A549 (cell line): Measurements from ENCODE around the gene IL4R. TPM values are rescaled to one million over a fixed set of nuclear protein-coding genes. Genes with fewer than 3 reads are reported as not detected.
"Not testable (repeated sequence)": the region's sequence is repeated elsewhere in the genome, so short reads cannot be mapped to it uniquely, and the experiment has no call there.

Source experiments
- ATAC-seq, 2 experiments: fragments of 200-7000 bp in 1 of 2; fragments of >200 bp in 1 of 2; cut with Nextera tagmentation in 1 of 2; cut with Tn5 transposase in 1 of 2; 3 replicates each; pipeline versions ENCODE4 v1.8.0 to v1.9.1; 2018 to 2020; ENCODE audit warnings: mild to moderate bottlenecking in 1 of 2, moderate library complexity in 1 of 2
- CTCF ChIA-PET: fragments of 300-600 bp; sonication (Branson Sonifier 250); formaldehyde crosslinking; extraction: SDS; loops from one replicate; lab custom pipeline; 2021; ENCODE audit warnings: antibody characterized with exemption, inconsistent platforms; lab: Yijun Ruan, JAX
- POLR2A ChIA-PET: fragments of 350-600 bp; formaldehyde crosslinking; extraction: SDS; loops from one replicate; lab custom pipeline; 2021; ENCODE audit warnings: antibody characterized with exemption, inconsistent platforms; lab: Yijun Ruan, JAX
- DNase-seq, 2 experiments: peaks; one replicate each; pipeline versions ENCODE4 v3.0.0 to v3.0.0-alpha.2; 2011 to 2016; ENCODE audit warnings: low read depth in 1 of 2, low spot score in 1 of 2
- FAIRE-seq: peaks from 2 replicates; lab custom pipeline; 2011; peaks lifted over from hg19 to GRCh38; lab: Jason Lieb, UNC
- H3K27ac ChIP-seq, 2 experiments: fragments of >200 bp; sonication (Bioruptor Twin); formaldehyde crosslinking; 3 replicates each; pipeline ENCODE4 v1.5.1; 2016 to 2017
- H3K4me1 ChIP-seq: fragments of >200 bp; sonication (Bioruptor Twin); formaldehyde crosslinking; 3 replicates; pipeline ENCODE4 v1.6.1; 2016
- H3K4me2 ChIP-seq: fragments of >200 bp; sonication (Bioruptor Twin); formaldehyde crosslinking; 3 replicates; pipeline ENCODE4 v1.6.1; 2016
- H3K4me3 ChIP-seq: fragments of >200 bp; sonication (Bioruptor Twin); formaldehyde crosslinking; 3 replicates; pipeline ENCODE4 v1.5.1; 2016
- H3K9me3 ChIP-seq: fragments of >200 bp; sonication (Bioruptor Twin); formaldehyde crosslinking; 3 replicates; pipeline ENCODE4 v1.6.1; 2016
- ATOH8 ChIP-seq: fragments of 250-450 bp; sonication (Bioruptor Pico); IDR thresholded peaks from 2 replicates; pipeline ENCODE4 v1.5.0; 2020; ENCODE audit warnings: low read depth, mild to moderate bottlenecking, moderate library complexity
- CEBPB ChIP-seq, 2 experiments: fragments of >200 bp in 1 of 2; sonication (Bioruptor Twin) in 1 of 2; formaldehyde crosslinking in 1 of 2; IDR thresholded peaks; 2 replicates each; pipeline ENCODE4 v1.6.1; 2012 to 2016
- EP300 ChIP-seq, 2 experiments: fragments of >200 bp; sonication (Bioruptor Twin); formaldehyde crosslinking; IDR thresholded peaks; 2 replicates in 1 of 2; 3 replicates in 1 of 2; pipeline ENCODE4 v1.6.1; 2016 to 2017
- ESRRA ChIP-seq: fragments of 150-350 bp; IDR thresholded peaks from 2 replicates; pipeline ENCODE4 v1.6.1; 2014; ENCODE audit warnings: mild to moderate bottlenecking, low read length, borderline replicate concordance
- HDAC2 ChIP-seq: fragments of 200-600 bp; sonication (generic); IDR thresholded peaks from 2 replicates; pipeline ENCODE4 v1.6.1; 2016
- HES2 ChIP-seq: fragments of >200 bp; sonication (Bioruptor Twin); formaldehyde crosslinking; IDR thresholded peaks from 2 replicates; pipeline ENCODE4 v1.6.1; 2016
- HOXA7 ChIP-seq: fragments of 250-450 bp; sonication (Bioruptor Pico); IDR thresholded peaks from 2 replicates; pipeline ENCODE4 v1.5.0; 2020; ENCODE audit warnings: mild to moderate bottlenecking, moderate library complexity
- JUNB ChIP-seq: fragments of >200 bp; sonication (Bioruptor Twin); formaldehyde crosslinking; IDR thresholded peaks from 2 replicates; pipeline ENCODE4 v1.6.1; 2016
- NPAS2 ChIP-seq: fragments of 250-450 bp; sonication (Bioruptor Pico); IDR thresholded peaks from 2 replicates; pipeline ENCODE4 v1.8.0; 2022; ENCODE audit warnings: mild to moderate bottlenecking, moderate library complexity, borderline replicate concordance
- PBX3 ChIP-seq: IDR thresholded peaks from 2 replicates; pipeline ENCODE4 v1.6.1; 2012
- TFCP2L1 ChIP-seq: fragments of 250-450 bp; sonication (Bioruptor Pico); IDR thresholded peaks from 2 replicates; pipeline ENCODE4 v1.5.0; 2021; ENCODE audit warnings: mild to moderate bottlenecking
- TP53 ChIP-seq: fragments of 250-450 bp; sonication (Bioruptor Pico); IDR thresholded peaks from 2 replicates; pipeline ENCODE4 v1.5.0; 2021; ENCODE audit warnings: mild to moderate bottlenecking, moderate library complexity
- ZNF302 ChIP-seq: fragments of 250-450 bp; sonication (Bioruptor Pico); IDR thresholded peaks from 2 replicates; pipeline ENCODE4 v1.9.0; 2021; ENCODE audit warnings: inconsistent platforms, mild to moderate bottlenecking, moderate library complexity
- WGBS: methylation state at CpG from one replicate; pipeline ENCODE4 v1.1.6; 2017; ENCODE audit errors: missing lambda C conversion rate; 5-methylcytosine and 5-hydroxymethylcytosine counted together
- polyA plus RNA-seq, 4 experiments: library from polyadenylated mRNA; depleted of rRNA in 3 of 4; stranded (reverse); fragments of >200 nt; fragmentation: RNase III in 1 of 4; extraction: RNeasy Plus Mini Kit Qiagen cat#74134 plus additional on column Dnase treatment in 1 of 4; gene quantifications; 2 replicates in 3 of 4; 3 replicates in 1 of 4; pipeline ENCODE4 v1.2.3, GENCODE V29; 2011 to 2017

The IL4R gene
- polyA plus RNA-seq, 2 of the 4 experiments (the other 2 are of a cell fraction): 14.4 to 19.3 TPM

GRCh38 chr16:27398341-27398893 lies 84.6 kb downstream of the IL4R start:
- DNase-seq, POLR2A ChIA-PET, ATAC-seq, FAIRE-seq, H3K4me1 ChIP-seq, H3K4me3 ChIP-seq, H3K4me2 ChIP-seq, H3K27ac ChIP-seq: not testable (repeated sequence)
- peaks cover 19% of the 10 kb centered on the region; the same call in 2 of the 3 replicates for H3K9me3 ChIP-seq
- CTCF ChIA-PET: interaction anchor here (1.3 kb wide), 1 partner anchor 67 kb away, joined by 3 read pairs; no protein-coding TSS in a partner anchor
- 54% methylated on average over 15 of the region's 15 CpGs for WGBS

GRCh38 chr16:27398894-27399853 lies 85.4 kb downstream of the IL4R start:
- Histone ChIP-seq H3K4me1 (no peaks in the 10 kb centered on the region), H3K9me3 (peaks cover 19% of the 10 kb centered on the region; the same call in 2 of the 3 replicates), H3K4me2 (no peak overlapping the region), H3K27ac (no peak overlapping the region), H3K4me3 (no peak overlapping the region)
- DNase-seq: no peak
- WGBS: 73% methylated on average over 8 of the region's 8 CpGs
- FAIRE-seq: no peak
- no peak for ATAC-seq
- ChIA-PET CTCF (interaction anchor here (1.3 kb wide), 1 partner anchor 66 kb away, joined by 3 read pairs; no protein-coding TSS in a partner anchor), POLR2A (no interaction called here)
- TF ChIP-seq HDAC2: no peak
- no peak for TF ChIP-seq JUNB
- TF ChIP-seq CEBPB (IDR thresholded peaks at IDR 0.05): no peak
- TF ChIP-seq ATOH8 (CRISPR knock-in tag): no peak
- TF ChIP-seq PBX3: no peak
- no peak for TF ChIP-seq TFCP2L1
- no peak for TF ChIP-seq ESRRA
- no peak for TF ChIP-seq HES2
- TF ChIP-seq EP300 (IDR thresholded peaks at IDR 0.05): no peak

- ATAC-seq: no peak
- H3K4me2 ChIP-seq: no peak overlapping the region
- CTCF ChIA-PET: interaction anchor here (1.3 to 1.8 kb wide), 3 partner anchors 28 to 165 kb away, joined by 3 to 8 read pairs (median 8); no protein-coding TSS in a partner anchor
- no peak for FAIRE-seq
- no peak overlapping the region for H3K27ac ChIP-seq
- DNase-seq: no peak
- POLR2A ChIA-PET: interaction anchor here (1.3 kb wide), 1 partner anchor 196 kb away, joined by 3 read pairs; the partner anchor contains the start of gene KDM8
- no peaks in the 10 kb centered on the region for H3K4me1 ChIP-seq
- no peak overlapping the region for H3K4me3 ChIP-seq
- 50% methylated on average over 2 of the region's 2 CpGs for WGBS
- TF ChIP-seq ZNF302 (CRISPR knock-in tag): no peak
- no peak for TF ChIP-seq TP53 (CRISPR knock-in tag)
- no peak for TF ChIP-seq NPAS2
- no peak for TF ChIP-seq HOXA7 (CRISPR knock-in tag)
- H3K9me3 ChIP-seq: peaks cover 19% of the 10 kb centered on the region; the same call in 2 of the 3 replicates
These were observed 86.2 kb downstream of the IL4R start for GRCh38 chr16:27399969-27400368.
